ENCODE measurements around the gene KRTAP10-7. TPM values are rescaled to one million over a fixed set of nuclear protein-coding genes. Genes with fewer than 3 reads are reported as not detected.

Gene KRTAP10-7
- total and polyA plus RNA-seq, 2 of the 13 experiments (the other 11 are each of a cell fraction or from before 2014, with no cell fraction given), result not detected

- TF ChIP-seq ZNF709 (CRISPR knock-in tag; IDR thresholded peaks at IDR 0.05) (peak; percentile 74; the same call in 1 of the 2 replicates), THRA (CRISPR knock-in tag; IDR thresholded peaks at IDR 0.05; ENCODE audit: borderline replicate concordance) (peak; percentile 66; the same call in 1 of the 2 replicates), SP1 (IDR thresholded peaks at IDR 0.05) (no peak), SP1 (CRISPR knock-in tag; IDR thresholded peaks at IDR 0.05) (no peak), NFE2L1 (CRISPR knock-in tag; IDR thresholded peaks at IDR 0.05; ENCODE audit: borderline replicate concordance) (no peak), FUBP1 (CRISPR knock-in tag; IDR thresholded peaks at IDR 0.05; ENCODE audit: borderline replicate concordance) (no peak), MXI1 (IDR thresholded peaks at IDR 0.05; ENCODE audit: borderline replicate concordance, low read depth, low read length) (peak; percentile 23; the same call in 1 of the 3 replicates), XRCC5 (optimal IDR thresholded peaks at IDR 0.05; ENCODE audit: low read length) (peak; percentile 43), NR2F2 (IDR thresholded peaks at IDR 0.05; ENCODE audit: borderline replicate concordance, low read depth) (no peak), JDP2 (CRISPR knock-in tag; IDR thresholded peaks at IDR 0.05; ENCODE audit: borderline replicate concordance) (no peak), BHLHE40 (IDR thresholded peaks at IDR 0.05; ENCODE audit: low read length) (peak; percentile 40; the same call in 1 of the 2 replicates), DNMT1 (CRISPR knock-in tag; IDR thresholded peaks at IDR 0.05) (0 out of 2 replicates have a peak, but pooled peaks have one; percentile 64), NFRKB (IDR thresholded peaks at IDR 0.05) (no peak), MXD4 (CRISPR knock-in tag; IDR thresholded peaks at IDR 0.05) (peak; percentile 72)
- TF ChIP-seq, protein P1, sequence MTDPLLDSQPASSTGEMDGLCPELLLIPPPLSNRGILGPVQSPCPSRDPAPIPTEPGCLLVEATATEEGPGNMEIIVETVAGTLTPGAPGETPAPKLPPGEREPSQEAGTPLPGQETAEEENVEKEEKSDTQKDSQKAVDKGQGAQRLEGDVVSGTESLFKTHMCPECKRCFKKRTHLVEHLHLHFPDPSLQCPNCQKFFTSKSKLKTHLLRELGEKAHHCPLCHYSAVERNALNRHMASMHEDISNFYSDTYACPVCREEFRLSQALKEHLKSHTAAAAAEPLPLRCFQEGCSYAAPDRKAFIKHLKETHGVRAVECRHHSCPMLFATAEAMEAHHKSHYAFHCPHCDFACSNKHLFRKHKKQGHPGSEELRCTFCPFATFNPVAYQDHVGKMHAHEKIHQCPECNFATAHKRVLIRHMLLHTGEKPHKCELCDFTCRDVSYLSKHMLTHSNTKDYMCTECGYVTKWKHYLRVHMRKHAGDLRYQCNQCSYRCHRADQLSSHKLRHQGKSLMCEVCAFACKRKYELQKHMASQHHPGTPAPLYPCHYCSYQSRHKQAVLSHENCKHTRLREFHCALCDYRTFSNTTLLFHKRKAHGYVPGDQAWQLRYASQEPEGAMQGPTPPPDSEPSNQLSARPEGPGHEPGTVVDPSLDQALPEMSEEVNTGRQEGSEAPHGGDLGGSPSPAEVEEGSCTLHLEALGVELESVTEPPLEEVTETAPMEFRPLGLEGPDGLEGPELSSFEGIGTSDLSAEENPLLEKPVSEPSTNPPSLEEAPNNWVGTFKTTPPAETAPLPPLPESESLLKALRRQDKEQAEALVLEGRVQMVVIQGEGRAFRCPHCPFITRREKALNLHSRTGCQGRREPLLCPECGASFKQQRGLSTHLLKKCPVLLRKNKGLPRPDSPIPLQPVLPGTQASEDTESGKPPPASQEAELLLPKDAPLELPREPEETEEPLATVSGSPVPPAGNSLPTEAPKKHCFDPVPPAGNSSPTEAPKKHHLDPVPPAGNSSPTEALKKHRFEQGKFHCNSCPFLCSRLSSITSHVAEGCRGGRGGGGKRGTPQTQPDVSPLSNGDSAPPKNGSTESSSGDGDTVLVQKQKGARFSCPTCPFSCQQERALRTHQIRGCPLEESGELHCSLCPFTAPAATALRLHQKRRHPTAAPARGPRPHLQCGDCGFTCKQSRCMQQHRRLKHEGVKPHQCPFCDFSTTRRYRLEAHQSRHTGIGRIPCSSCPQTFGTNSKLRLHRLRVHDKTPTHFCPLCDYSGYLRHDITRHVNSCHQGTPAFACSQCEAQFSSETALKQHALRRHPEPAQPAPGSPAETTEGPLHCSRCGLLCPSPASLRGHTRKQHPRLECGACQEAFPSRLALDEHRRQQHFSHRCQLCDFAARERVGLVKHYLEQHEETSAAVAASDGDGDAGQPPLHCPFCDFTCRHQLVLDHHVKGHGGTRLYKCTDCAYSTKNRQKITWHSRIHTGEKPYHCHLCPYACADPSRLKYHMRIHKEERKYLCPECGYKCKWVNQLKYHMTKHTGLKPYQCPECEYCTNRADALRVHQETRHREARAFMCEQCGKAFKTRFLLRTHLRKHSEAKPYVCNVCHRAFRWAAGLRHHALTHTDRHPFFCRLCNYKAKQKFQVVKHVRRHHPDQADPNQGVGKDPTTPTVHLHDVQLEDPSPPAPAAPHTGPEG (CRISPR knock-in tag; IDR thresholded peaks at IDR 0.05), result no peak
- TF ChIP-seq, protein P2, sequence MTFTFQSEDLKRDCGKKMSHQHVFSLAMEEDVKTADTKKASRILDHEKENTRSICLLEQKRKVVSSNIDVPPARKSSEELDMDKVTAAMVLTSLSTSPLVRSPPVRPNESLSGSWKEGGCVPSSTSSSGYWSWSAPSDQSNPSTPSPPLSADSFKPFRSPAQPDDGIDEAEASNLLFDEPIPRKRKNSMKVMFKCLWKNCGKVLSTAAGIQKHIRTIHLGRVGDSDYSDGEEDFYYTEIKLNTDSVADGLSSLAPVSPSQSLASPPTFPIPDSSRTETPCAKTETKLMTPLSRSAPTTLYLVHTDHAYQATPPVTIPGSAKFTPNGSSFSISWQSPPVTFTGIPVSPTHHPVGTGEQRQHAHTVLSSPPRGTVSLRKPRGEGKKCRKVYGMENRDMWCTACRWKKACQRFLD (CRISPR knock-in tag; IDR thresholded peaks at IDR 0.05; ENCODE audit: borderline replicate concordance), result no peak
These were observed 6.6 kb upstream of the KRTAP10-7 start (continued) for GRCh38 chr21:44593598-44594405.

Measured in HepG2 (cell line).